Endothelial cell of umbilical vein (primary cell): ENCODE measurements around the gene ARID1B. TPM values are rescaled to one million over a fixed set of nuclear protein-coding genes. Genes with fewer than 3 reads are reported as not detected.

ENCODE experiments used
- BruUV-seq: library from RNA; stranded (reverse); fragments of 400-500 nt; replicated peaks from 2 replicates; lab custom pipeline; 2021; lab: Mats Ljungman, UMichigan
- CTCF ChIA-PET: fragments of 300-600, 350-600 bp; sonication (Branson Sonifier 250); formaldehyde crosslinking; loops from one replicate; lab custom pipeline; 2021; ENCODE audit warnings: antibody characterized with exemption, inconsistent platforms; lab: Charles Lee
- POLR2A ChIA-PET: fragments of 300-600, 350-600 bp; sonication (Branson Sonifier 250); formaldehyde crosslinking; loops from one replicate; lab custom pipeline; 2021; ENCODE audit warnings: antibody characterized with exemption, inconsistent platforms; lab: Charles Lee
- DNase-seq: peaks from one replicate; pipeline ENCODE4 v3.0.0-alpha.2; 2011; ENCODE audit warnings: low read depth, low spot score
- FAIRE-seq: peaks from 2 replicates; lab custom pipeline; 2011; peaks lifted over from hg19 to GRCh38; lab: Jason Lieb, UNC
- H2AFZ ChIP-seq: 2 replicates; pipeline ENCODE4 v1.6.0; 2012; ENCODE audit warnings: low read depth, low read length, control low read depth, inconsistent platforms
- H3K27ac ChIP-seq: 2 replicates; pipeline ENCODE4 v1.5.1; 2011; ENCODE audit warnings: low read depth, mild to moderate bottlenecking, control low read depth, low read length, moderate library complexity; ENCODE audit not compliant: insufficient read depth
- H3K27me3 ChIP-seq, 2 experiments: 2 replicates each; pipeline versions ENCODE4 v1.6.0 to v1.6.1; 2011; ENCODE audit warnings: low read length in 2 of 2, mixed read lengths in 1 of 2; ENCODE audit not compliant: control insufficient read depth in 2 of 2, insufficient read depth in 2 of 2
- H3K36me3 ChIP-seq, 2 experiments: 2 replicates in 1 of 2; 3 replicates in 1 of 2; pipeline ENCODE4 v1.5.1; 2011; ENCODE audit warnings: low read length in 2 of 2, mild to moderate bottlenecking in 1 of 2, moderate library complexity in 1 of 2; ENCODE audit not compliant: control insufficient read depth in 2 of 2, insufficient read depth in 2 of 2; ENCODE audit errors: extremely low read depth in 1 of 2
- H3K4me1 ChIP-seq: 3 replicates; pipeline ENCODE4 v1.5.1; 2011; ENCODE audit warnings: mild to moderate bottlenecking, low read length; ENCODE audit not compliant: control insufficient read depth, insufficient read depth; ENCODE audit errors: extremely low read depth
- H3K4me2 ChIP-seq: 2 replicates; pipeline ENCODE4 v1.6.1; 2011; ENCODE audit warnings: low read length, control low read depth, mixed read lengths; ENCODE audit not compliant: insufficient read depth
- H3K4me3 ChIP-seq, 3 experiments: fragments of 200-600 bp in 1 of 3; sonication (generic), shearing (Covaris generic) in 1 of 3; replicated peaks in 1 of 3; 2 replicates each; pipeline ENCODE4 v1.5.1; 2011 to 2016; ENCODE audit warnings: control low read depth in 3 of 3, low read length in 3 of 3, mild to moderate bottlenecking in 2 of 3, inconsistent platforms in 1 of 3, low read depth in 1 of 3, moderate library complexity in 1 of 3; ENCODE audit not compliant: insufficient read depth in 1 of 3
- H3K79me2 ChIP-seq: 2 replicates; pipeline ENCODE4 v1.6.0; 2012; ENCODE audit warnings: low read length, inconsistent platforms; ENCODE audit not compliant: control insufficient read depth, insufficient read depth
- H3K9ac ChIP-seq: replicated peaks from 2 replicates; pipeline ENCODE3; 2011; ENCODE audit warnings: low read length, control low read depth; ENCODE audit not compliant: insufficient read depth; ENCODE audit errors: extremely low read depth
- H3K9me1 ChIP-seq: replicated peaks from 3 replicates; pipeline ENCODE4 v1.6.0; 2011; ENCODE audit warnings: mild to moderate bottlenecking, low read length; ENCODE audit not compliant: control insufficient read depth, insufficient read depth; ENCODE audit errors: extremely low read depth
- H3K9me3 ChIP-seq: replicated peaks from 2 replicates; pipeline ENCODE4 v1.5.1; 2012; ENCODE audit warnings: low read length, inconsistent platforms; ENCODE audit not compliant: control insufficient read depth, insufficient read depth
- H4K20me1 ChIP-seq: replicated peaks from 2 replicates; pipeline ENCODE3; 2011; ENCODE audit warnings: mild to moderate bottlenecking, low read length; ENCODE audit not compliant: control insufficient read depth, insufficient read depth; ENCODE audit errors: extremely low read depth
- EZH2 ChIP-seq: IDR thresholded peaks from 2 replicates; pipeline ENCODE4 v1.6.1; 2012; ENCODE audit warnings: borderline replicate concordance, low read depth, mild to moderate bottlenecking, moderate library complexity, low read length, inconsistent platforms; ENCODE audit not compliant: severe bottlenecking
- FOS ChIP-seq: IDR thresholded peaks from 2 replicates; pipeline ENCODE4 v1.6.1; 2011; ENCODE audit warnings: mild to moderate bottlenecking, low read length, moderate library complexity, borderline replicate concordance; ENCODE audit not compliant: insufficient read depth
- GATA2 ChIP-seq: IDR thresholded peaks from 2 replicates; pipeline ENCODE4 v1.7.0; 2011; ENCODE audit warnings: low read depth, mild to moderate bottlenecking, moderate library complexity, mixed read lengths, low read length; ENCODE audit not compliant: insufficient read length, insufficient read depth
- JUN ChIP-seq: IDR thresholded peaks from 2 replicates; pipeline ENCODE4 v1.6.1; 2011; ENCODE audit warnings: borderline replicate concordance, low read depth; ENCODE audit not compliant: insufficient read length, insufficient read depth
- MYC ChIP-seq: IDR thresholded peaks from one replicate; pipeline ENCODE4 v1.6.1; 2011; ENCODE audit warnings: mild to moderate bottlenecking, low read depth, low read length
- POLR2A ChIP-seq: IDR thresholded peaks from 2 replicates; pipeline ENCODE4 v1.6.1; 2012; ENCODE audit warnings: low read depth, mild to moderate bottlenecking, control low read depth, low read length
- POLR2AphosphoS5 ChIP-seq: IDR thresholded peaks from 2 replicates; pipeline ENCODE4 v1.6.1; 2012; ENCODE audit warnings: low read depth, mild to moderate bottlenecking, control low read depth, low read length, moderate library complexity; ENCODE audit not compliant: insufficient read depth
- dilution Hi-C: fragments of 300-500 bp; cut with MboI; formaldehyde crosslinking; loops from one replicate; pipeline ENCODE4 v1.15.0; 2019; ENCODE audit warnings: low sequenced_read_pairs; ENCODE audit not compliant: extremely low pct_ligation_motif_present
- intact Hi-C: fragments of 100-400 bp; cut with micrococcal nuclease; formaldehyde crosslinking; loops from one replicate; pipeline ENCODE4 v1.10.0; 2022
- polyA plus RNA-seq, 4 experiments: library from polyadenylated mRNA; depleted of rRNA in 3 of 4; stranded (reverse) in 3 of 4; unstranded in 1 of 4; fragments of >200 nt; gene quantifications; 2 replicates each; pipeline versions ENCODE4 v1.2.1 to v1.2.3, GENCODE V29; 2011 to 2012; ENCODE audit warnings: missing spikeins in 1 of 4
- total RNA-seq: library from RNA; stranded (reverse); gene quantifications from 2 replicates; pipeline ENCODE4 v1.2.3, GENCODE V29; 2021
- TF ChIP-seq, protein P1 (sequence below), 2 donors: IDR thresholded peaks; 1 replicate in 1 of 2; 2 replicates in 1 of 2; pipeline ENCODE4 v1.5.1; 2011; ENCODE audit warnings: low read length in 2 of 2, mild to moderate bottlenecking in 2 of 2, moderate library complexity in 2 of 2, control low read depth in 1 of 2, inconsistent platforms in 1 of 2, low read depth in 1 of 2; ENCODE audit not compliant: insufficient read depth in 1 of 2; ENCODE audit errors: extremely low read depth in 1 of 2
- TF ChIP-seq, protein P2 (sequence below): IDR thresholded peaks from 2 replicates; pipeline ENCODE4 v1.6.1; 2011; ENCODE audit not compliant: insufficient read depth, insufficient read length

ARID1B gene
- total and polyA plus RNA-seq, 2 donors (not counting 3 experiments of a cell fraction or from before 2014, with no cell fraction given), result 21.8 to 89.5 TPM

DNA sequence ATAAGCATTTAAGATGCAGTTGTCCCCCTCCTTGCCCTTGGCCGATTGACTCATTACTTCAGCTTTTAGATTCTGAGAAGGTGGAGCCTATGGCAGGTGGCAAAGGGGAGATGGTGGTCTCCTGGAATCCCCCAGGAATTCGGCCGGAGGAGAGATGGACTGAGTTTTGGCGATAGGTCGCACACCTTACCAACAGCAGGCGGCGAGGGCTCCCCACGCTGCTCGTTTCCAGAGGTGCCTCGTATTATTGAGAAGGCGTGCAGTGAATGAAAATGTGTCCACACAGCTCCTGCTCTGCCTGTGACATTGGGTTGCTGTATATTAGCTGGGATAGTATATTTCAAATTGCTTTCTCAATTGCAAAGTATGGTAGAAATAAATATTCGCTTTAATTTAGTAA is 224.5 kb downstream of the ARID1B start:
- BruUV-seq, result no TSS peak
- H3K79me2 ChIP-seq, result peaks cover 18% of the 10 kb centered on the region
- intact Hi-C loops (no loop called here), dilution Hi-C loops (no loop called here)
- ChIA-PET CTCF (interaction anchor here (1.6 kb wide), 1 partner anchor 14 kb away, joined by 5 read pairs; no protein-coding TSS in a partner anchor), POLR2A (no interaction called here)
- no peak overlapping the region for H3K9ac ChIP-seq
- no peak overlapping the region for H3K4me2 ChIP-seq
- no peaks in the 10 kb centered on the region for H3K36me3 ChIP-seq
- H2AFZ ChIP-seq, result no peak overlapping the region
- no peak overlapping the region for H3K27ac ChIP-seq
- DNase-seq (no peak), FAIRE-seq (no peak)
- no peak overlapping the region for H3K4me3 ChIP-seq
- H3K4me1 ChIP-seq, result no peaks in the 10 kb centered on the region
- H4K20me1 ChIP-seq, result no peaks in the 10 kb centered on the region
- H3K27me3 ChIP-seq, result no peaks in the 10 kb centered on the region
- no peaks in the 10 kb centered on the region for H3K9me3 ChIP-seq
- TF ChIP-seq, protein P1, sequence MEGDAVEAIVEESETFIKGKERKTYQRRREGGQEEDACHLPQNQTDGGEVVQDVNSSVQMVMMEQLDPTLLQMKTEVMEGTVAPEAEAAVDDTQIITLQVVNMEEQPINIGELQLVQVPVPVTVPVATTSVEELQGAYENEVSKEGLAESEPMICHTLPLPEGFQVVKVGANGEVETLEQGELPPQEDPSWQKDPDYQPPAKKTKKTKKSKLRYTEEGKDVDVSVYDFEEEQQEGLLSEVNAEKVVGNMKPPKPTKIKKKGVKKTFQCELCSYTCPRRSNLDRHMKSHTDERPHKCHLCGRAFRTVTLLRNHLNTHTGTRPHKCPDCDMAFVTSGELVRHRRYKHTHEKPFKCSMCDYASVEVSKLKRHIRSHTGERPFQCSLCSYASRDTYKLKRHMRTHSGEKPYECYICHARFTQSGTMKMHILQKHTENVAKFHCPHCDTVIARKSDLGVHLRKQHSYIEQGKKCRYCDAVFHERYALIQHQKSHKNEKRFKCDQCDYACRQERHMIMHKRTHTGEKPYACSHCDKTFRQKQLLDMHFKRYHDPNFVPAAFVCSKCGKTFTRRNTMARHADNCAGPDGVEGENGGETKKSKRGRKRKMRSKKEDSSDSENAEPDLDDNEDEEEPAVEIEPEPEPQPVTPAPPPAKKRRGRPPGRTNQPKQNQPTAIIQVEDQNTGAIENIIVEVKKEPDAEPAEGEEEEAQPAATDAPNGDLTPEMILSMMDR (IDR thresholded peaks at IDR 0.05; ENCODE audit: extremely low read depth in 1 of 2, insufficient read depth in 1 of 2, low read depth in 1 of 2, low read length in 2 of 2), result no peak
- TF ChIP-seq POLR2A, result no peak
- TF ChIP-seq MYC, result no peak
- TF ChIP-seq JUN, result no peak
- no peak for TF ChIP-seq FOS
- TF ChIP-seq, protein P2, sequence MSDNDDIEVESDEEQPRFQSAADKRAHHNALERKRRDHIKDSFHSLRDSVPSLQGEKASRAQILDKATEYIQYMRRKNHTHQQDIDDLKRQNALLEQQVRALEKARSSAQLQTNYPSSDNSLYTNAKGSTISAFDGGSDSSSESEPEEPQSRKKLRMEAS, result no peak
- no peak for TF ChIP-seq GATA2
- no peak for TF ChIP-seq POLR2AphosphoS5
- no peak for TF ChIP-seq EZH2
- H3K9me1 ChIP-seq, result no peaks in the 10 kb centered on the region
